Muscle layer of duodenum (tissue), 2 donors: Measurements from ENCODE around the gene SYCE3.

ENCODE experiments used
- H3K27ac ChIP-seq: one replicate; pipeline ENCODE4 v1.7.0; 2013; ENCODE audit warnings: mild to moderate bottlenecking, low read length
- H3K27me3 ChIP-seq: one replicate; pipeline ENCODE4 v1.7.0; 2013; ENCODE audit warnings: low read depth, mild to moderate bottlenecking, control low read depth, low read length
- H3K36me3 ChIP-seq, 2 donors: one replicate each; pipeline ENCODE4 v1.7.0; 2013; ENCODE audit warnings: low read length in 2 of 2, control low read depth in 1 of 2, mild to moderate bottlenecking in 1 of 2; ENCODE audit not compliant: insufficient read depth in 2 of 2, control insufficient read depth in 1 of 2
- H3K4me1 ChIP-seq, 2 donors: one replicate each; pipeline ENCODE4 v1.7.0; 2013; ENCODE audit warnings: low read length in 2 of 2, mild to moderate bottlenecking in 2 of 2, control low read depth in 1 of 2, moderate library complexity in 1 of 2; ENCODE audit not compliant: insufficient read depth in 2 of 2, control insufficient read depth in 1 of 2
- H3K4me3 ChIP-seq, 2 donors: one replicate each; pipeline ENCODE4 v1.7.0; 2013; ENCODE audit warnings: low read length in 2 of 2, low read depth in 1 of 2, mild to moderate bottlenecking in 1 of 2
- H3K9me3 ChIP-seq, 2 donors: one replicate each; pipeline ENCODE4 v1.7.0; 2013; ENCODE audit warnings: low read length in 2 of 2, control low read depth in 1 of 2, mild to moderate bottlenecking in 1 of 2; ENCODE audit not compliant: control insufficient read depth in 1 of 2
- donor health status: healthy.

Gene SYCE3

DNA sequence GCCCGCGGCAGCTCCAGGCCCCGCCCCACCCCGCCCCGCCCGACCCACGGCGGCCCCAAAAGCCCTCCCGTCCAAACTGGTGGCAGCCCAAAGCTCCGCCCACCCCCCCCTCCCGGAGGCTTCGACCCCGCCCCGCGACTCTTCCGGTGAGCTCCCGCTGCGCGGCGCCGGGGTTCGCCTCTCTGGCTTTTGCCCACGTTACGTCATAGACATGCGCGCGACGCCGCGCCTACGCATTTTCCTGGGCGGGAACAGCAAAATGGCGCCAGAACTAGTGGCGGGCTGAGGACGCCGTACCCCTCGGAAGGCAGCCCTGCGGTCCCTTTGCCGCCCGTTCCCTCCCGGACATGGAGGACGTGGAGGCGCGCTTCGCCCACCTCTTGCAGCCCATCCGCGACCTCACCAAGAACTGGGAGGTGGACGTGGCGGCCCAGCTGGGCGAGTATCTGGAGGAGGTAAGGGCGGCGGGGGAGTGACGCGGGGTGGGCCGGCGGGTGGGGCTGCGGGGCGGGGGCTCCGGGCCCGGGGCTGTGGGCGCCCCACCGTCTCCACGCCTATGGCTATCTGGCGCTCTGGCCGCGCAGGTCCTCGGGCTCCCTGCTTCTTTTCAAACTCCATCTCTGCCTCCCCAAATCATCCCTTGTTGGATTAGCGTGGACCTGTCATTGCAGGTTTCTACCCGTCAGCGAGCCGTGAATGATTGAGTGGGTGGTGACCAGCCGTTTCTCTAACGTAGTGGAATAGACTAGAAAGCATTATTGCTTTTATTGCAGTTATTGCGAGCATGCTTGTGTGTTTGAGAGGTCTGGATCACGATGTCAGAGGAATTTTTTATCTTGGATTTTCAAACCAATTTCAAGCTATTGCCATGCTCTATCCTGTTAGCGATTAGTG, 54.5 kb downstream of the SYCE3 start, which contains the start of gene NCAPH2:
TSS of gene NCAPH2 (plus strand) at position 234 of the 894 bp plus-strand sequence. CDS start at position 348, 114 bp downstream.
- peaks cover 0 to 26% of the 10 kb centered on the region in 2 donors for H3K4me1 ChIP-seq
- peaks cover 0 to 16% of the 10 kb centered on the region in 2 donors for H3K36me3 ChIP-seq
- H3K27ac ChIP-seq, result peak within 1 kb of the TSS; percentile 63
- H3K27me3 ChIP-seq, result no peaks in the 10 kb centered on the region
- H3K9me3 ChIP-seq, result no peaks in the 10 kb centered on the region
- peak within 1 kb of the TSS; percentile 90 to 99 for H3K4me3 ChIP-seq

DNA sequence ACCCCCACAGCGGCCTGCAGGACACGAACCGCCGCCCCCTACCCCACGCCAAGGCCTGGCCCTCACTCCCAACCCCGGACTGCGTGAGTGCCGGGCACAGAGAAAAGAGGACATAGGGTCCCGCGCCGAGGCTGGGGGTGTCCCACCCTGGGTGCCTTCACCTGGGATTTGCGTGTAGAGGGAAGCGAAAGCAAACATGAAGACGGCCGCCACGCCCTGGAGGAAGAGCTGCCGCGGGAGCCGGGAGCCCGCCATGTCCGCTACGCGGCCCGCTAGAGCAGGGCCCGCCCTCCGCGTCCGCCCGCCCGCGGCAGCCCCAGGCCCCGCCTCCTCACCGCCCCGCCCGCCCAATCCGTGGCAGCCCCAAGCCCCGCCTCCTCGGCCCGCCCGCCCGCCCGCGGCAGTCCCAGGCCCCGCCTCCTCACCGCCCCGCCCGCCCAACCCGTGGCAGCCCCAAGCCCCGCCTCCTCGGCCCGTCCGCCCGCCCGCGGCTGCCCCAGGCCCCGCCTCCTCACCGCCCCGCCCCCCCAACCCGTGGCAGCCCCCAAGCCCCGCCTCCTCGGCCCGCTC, 55.2 kb downstream of the SYCE3 start, which contains the start of gene LMF2:
TSS of gene LMF2 (minus strand) at position 282 of the 570 bp plus-strand sequence. CDS start at position 255, 27 bp downstream.
- Histone ChIP-seq H3K27ac (peak within 1 kb of the TSS; percentile 63), H3K36me3 (peaks cover 0 to 23% of the 10 kb centered on the region in 2 donors), H3K27me3 (no peaks in the 10 kb centered on the region), H3K9me3 (no peaks in the 10 kb centered on the region), H3K4me3 (peak within 1 kb of the TSS; percentile 90 to 99), H3K4me1 (peaks cover 0 to 26% of the 10 kb centered on the region in 2 donors)

DNA sequence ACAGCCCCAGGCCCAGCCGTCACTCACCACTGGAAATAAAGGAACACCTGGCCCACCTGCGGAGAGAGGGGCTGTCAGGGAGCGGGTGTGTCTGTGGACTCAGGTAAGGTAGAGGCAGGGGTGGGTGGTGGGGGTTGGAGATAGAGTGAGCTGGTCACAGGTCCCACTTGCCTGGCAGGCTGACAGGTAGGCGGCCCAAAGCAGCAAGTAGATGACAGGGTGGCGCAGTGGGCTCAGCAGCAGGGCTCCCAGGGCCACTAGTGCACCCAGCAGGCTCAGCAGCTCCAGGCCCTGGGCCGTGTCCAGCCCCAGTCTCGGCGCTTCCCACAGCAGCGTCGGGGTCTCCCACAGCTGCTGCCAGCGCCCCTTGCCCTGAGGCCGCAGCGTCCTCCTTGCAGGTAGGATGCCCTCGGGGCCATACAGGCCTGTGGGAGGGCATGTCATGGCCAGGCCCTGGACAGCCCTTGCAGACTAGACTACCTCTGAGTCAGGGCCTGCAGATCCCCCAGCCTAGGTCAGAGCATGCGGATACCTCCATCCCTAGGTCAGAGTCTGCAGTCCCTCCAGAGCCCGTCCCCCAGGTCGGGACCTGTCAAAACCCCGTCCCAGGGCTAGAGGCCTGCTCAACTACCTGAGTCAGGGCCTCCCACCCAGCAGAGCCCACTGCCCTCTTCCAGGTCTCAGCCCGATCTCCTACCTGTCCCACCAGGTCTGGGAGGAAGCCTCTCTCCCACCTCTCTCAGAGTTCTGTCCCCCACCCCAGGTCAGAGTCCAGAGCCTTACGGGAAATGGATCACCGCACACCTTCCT, 55.9 kb downstream of the SYCE3 start:
- Histone ChIP-seq H3K27ac (peak overlapping the region; percentile 63), H3K4me1 (peaks cover 0 to 26% of the 10 kb centered on the region in 2 donors), H3K4me3 (peak overlapping the region; percentile 90 to 99), H3K9me3 (no peaks in the 10 kb centered on the region), H3K36me3 (peaks cover 0 to 23% of the 10 kb centered on the region in 2 donors), H3K27me3 (no peaks in the 10 kb centered on the region)

GRCh38 chr22:50505776-50506610, 56.7 kb downstream of the SYCE3 start:
- Histone ChIP-seq H3K27me3 (no peaks in the 10 kb centered on the region), H3K4me3 (peak overlapping the region; percentile 90 to 99), H3K27ac (no peak overlapping the region), H3K4me1 (peaks cover 0 to 26% of the 10 kb centered on the region in 2 donors), H3K9me3 (no peaks in the 10 kb centered on the region), H3K36me3 (peaks cover 0 to 23% of the 10 kb centered on the region in 2 donors)

DNA sequence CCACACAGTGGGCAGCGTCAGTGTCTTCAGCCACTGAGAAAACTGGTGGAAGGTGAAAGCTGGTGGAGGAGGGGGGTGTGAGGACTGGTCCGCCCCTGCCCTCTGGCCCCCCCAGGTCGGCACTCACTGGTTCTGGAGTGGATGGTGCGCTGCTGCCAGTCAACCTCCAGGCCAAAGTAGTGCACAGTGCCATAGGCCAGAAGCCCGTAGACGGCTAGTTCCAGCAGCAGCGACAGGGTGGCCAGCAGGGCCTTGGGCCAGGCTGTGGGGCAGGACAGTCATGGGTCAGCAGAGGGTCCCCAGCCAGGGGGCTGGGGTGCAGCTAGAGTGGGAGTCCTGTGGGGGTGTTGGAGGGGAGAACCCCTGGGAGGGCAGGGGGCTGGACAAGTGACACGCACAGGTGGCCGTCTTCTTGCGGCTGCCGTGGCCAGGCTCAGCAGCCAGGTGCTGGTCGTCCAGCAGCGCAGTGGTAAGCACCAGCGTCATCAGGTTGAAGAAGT, 57.4 kb downstream of the SYCE3 start:
- Histone ChIP-seq H3K27me3 (no peaks in the 10 kb centered on the region), H3K4me3 (no peak overlapping the region), H3K27ac (no peak overlapping the region), H3K4me1 (peaks cover 0 to 26% of the 10 kb centered on the region in 2 donors), H3K9me3 (no peaks in the 10 kb centered on the region), H3K36me3 (peaks cover 0 to 23% of the 10 kb centered on the region in 2 donors)

GRCh38 chr22:50504369-50505211, 58.1 kb downstream of the SYCE3 start:
- Histone ChIP-seq H3K4me3 (no peak overlapping the region), H3K27me3 (no peaks in the 10 kb centered on the region), H3K4me1 (peaks cover 0 to 25% of the 10 kb centered on the region in 2 donors), H3K27ac (no peak overlapping the region), H3K36me3 (peaks cover 0 to 23% of the 10 kb centered on the region in 2 donors), H3K9me3 (no peaks in the 10 kb centered on the region)

GRCh38 chr22:50503475-50504145, 59.1 kb downstream of the SYCE3 start:
- Histone ChIP-seq H3K27ac (no peak overlapping the region), H3K36me3 (peaks cover 0 to 23% of the 10 kb centered on the region in 2 donors), H3K4me3 (no peak overlapping the region), H3K4me1 (peaks cover 0 to 15% of the 10 kb centered on the region in 2 donors), H3K9me3 (no peaks in the 10 kb centered on the region), H3K27me3 (no peaks in the 10 kb centered on the region)

DNA sequence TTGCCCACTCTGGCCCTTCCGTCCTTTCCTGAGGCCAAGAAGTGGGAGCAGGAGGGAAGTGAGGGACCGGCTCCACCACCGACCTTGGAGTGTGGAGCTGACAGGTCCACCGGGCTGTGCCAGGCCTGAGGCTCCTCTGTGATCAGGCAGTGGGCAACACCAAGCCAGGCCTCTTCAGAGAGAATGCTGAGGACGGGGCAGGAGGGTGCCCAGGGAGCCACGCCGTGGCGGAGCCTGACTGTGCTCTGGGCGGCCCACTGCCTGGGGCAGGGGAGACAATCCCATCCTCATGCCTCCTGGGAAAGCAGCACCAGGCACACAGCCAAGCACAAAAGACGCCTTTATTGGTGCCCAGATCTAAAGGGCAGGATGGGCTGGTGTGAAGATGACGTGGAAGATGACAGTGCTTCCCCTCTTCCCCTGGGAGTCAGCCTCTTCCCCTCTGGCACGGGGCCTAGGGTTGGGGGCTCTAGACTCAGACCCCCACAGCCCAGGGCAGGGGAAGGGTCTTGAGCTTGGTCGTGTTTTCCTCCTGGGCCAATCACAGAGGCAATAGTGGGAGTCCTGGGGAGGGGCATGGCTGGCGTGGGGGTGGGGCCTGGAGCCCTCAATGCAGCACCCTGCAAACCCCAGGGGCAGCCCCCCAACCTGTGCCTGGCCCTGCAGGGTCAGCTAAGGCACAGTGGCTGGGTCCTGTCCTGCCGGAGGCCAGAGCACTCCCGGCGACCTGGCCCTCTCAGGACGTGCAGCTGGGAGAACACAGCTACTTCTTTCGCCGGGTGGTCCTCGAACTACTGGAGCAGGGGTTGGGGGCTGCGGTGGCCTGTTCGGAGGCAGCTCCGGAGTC, 59.9 kb downstream of the SYCE3 start:
- Histone ChIP-seq H3K9me3 (no peaks in the 10 kb centered on the region), H3K4me3 (no peak overlapping the region), H3K27ac (no peak overlapping the region), H3K36me3 (peaks cover 0 to 23% of the 10 kb centered on the region in 2 donors), H3K27me3 (no peaks in the 10 kb centered on the region), H3K4me1 (peaks cover 0 to 16% of the 10 kb centered on the region in 2 donors)

DNA sequence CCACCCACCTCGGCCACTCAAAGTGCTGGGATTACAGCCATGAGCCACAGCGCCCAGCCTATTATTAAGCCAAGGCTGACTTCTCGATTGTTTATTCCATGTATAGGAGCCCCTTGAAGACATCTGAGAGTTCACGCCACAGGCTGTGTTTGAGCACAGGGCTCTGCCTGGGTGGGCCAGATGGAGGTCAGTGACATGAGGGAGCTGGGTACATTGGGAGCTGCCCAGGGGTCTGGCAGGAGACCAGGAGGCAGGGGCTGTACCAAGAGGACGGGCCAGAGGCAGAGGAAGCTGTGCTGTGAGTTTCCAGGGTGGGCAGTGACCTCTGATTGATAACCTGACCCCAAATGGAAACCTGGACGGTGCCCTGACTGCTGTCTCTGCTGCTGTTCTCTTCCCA, 60.6 kb downstream of the SYCE3 start:
- Histone ChIP-seq H3K36me3 (peaks cover 0 to 23% of the 10 kb centered on the region in 2 donors), H3K27ac (no peak overlapping the region), H3K9me3 (no peaks in the 10 kb centered on the region), H3K4me1 (peaks cover 0 to 16% of the 10 kb centered on the region in 2 donors), H3K4me3 (no peak overlapping the region), H3K27me3 (no peaks in the 10 kb centered on the region)
